HepG2 (cell line): ENCODE data around the gene BCLAF1. TPM values are rescaled to one million over a fixed set of nuclear protein-coding genes. Genes with fewer than 3 reads are reported as not detected.

Source experiments
- ATF4 ChIP-seq, 2 experiments: fragments of 450-650 bp in 1 of 2; sonication (generic) in 1 of 2; formaldehyde crosslinking; IDR thresholded peaks; 2 replicates each; pipeline versions ENCODE4 v1.5.0 to v1.8.0; 2020 to 2022; ENCODE audit warnings: mild to moderate bottlenecking in 1 of 2, missing genetic modification reagents in 1 of 2
- CBX2 ChIP-seq, 2 experiments: fragments of 200-600 bp in 1 of 2; sonication (generic); formaldehyde crosslinking in 1 of 2; IDR thresholded peaks; 2 replicates each; pipeline versions ENCODE4 v1.7.0 to v1.8.1; 2018 to 2022; ENCODE audit warnings: low read depth in 2 of 2, low read length in 1 of 2, mild to moderate bottlenecking in 1 of 2, missing genetic modification reagents in 1 of 2
- FOXO1 ChIP-seq: sonication (generic); formaldehyde crosslinking; IDR thresholded peaks from 2 replicates; pipeline ENCODE4 v1.4.0; 2020; ENCODE audit warnings: missing genetic modification reagents
- KLF11 ChIP-seq: IDR thresholded peaks from 2 replicates; pipeline ENCODE4 v1.6.1; 2016; ENCODE audit warnings: missing compliant biosample characterization
- MEIS2 ChIP-seq: sonication (generic); formaldehyde crosslinking; IDR thresholded peaks from 2 replicates; pipeline ENCODE4 v1.9.0; 2021; ENCODE audit warnings: mild to moderate bottlenecking, missing genetic modification reagents
- PAX8 ChIP-seq: sonication (generic); formaldehyde crosslinking; IDR thresholded peaks from 2 replicates; pipeline ENCODE4 v1.8.0; 2022; ENCODE audit warnings: mild to moderate bottlenecking, missing genetic modification reagents, borderline replicate concordance
- REST ChIP-seq, 2 experiments: IDR thresholded peaks; 2 replicates each; pipeline ENCODE4 v1.6.1; 2011 to 2012; ENCODE audit warnings: low read length in 2 of 2, borderline replicate concordance in 1 of 2, low read depth in 1 of 2, mild to moderate bottlenecking in 1 of 2, moderate library complexity in 1 of 2
- RFXAP ChIP-seq: sonication (generic); formaldehyde crosslinking; IDR thresholded peaks from 2 replicates; pipeline ENCODE4 v1.4.0; 2020; ENCODE audit warnings: missing genetic modification reagents, borderline replicate concordance
- RNF2 ChIP-seq: fragments of 450-650 bp; conservative IDR thresholded peaks from 2 replicates; pipeline ENCODE4 v1.6.1; 2016; ENCODE audit warnings: low read depth
- SIX1 ChIP-seq: sonication (generic); formaldehyde crosslinking; IDR thresholded peaks from 2 replicates; pipeline ENCODE4 v1.4.0; 2020; ENCODE audit warnings: missing genetic modification reagents, borderline replicate concordance
- SMAD3 ChIP-seq: sonication (generic); formaldehyde crosslinking; IDR thresholded peaks from 2 replicates; pipeline ENCODE4 v1.4.0; 2020; ENCODE audit warnings: missing genetic modification reagents
- SMYD3 ChIP-seq: sonication (generic); formaldehyde crosslinking; IDR thresholded peaks from 2 replicates; pipeline ENCODE4 v1.8.1; 2023; ENCODE audit warnings: mild to moderate bottlenecking, missing genetic modification reagents
- TFAP4 ChIP-seq: sonication (generic); IDR thresholded peaks from 2 replicates; pipeline ENCODE4 v1.6.1; 2016; ENCODE audit warnings: low read depth, borderline replicate concordance
- TFDP2 ChIP-seq: sonication (generic); formaldehyde crosslinking; IDR thresholded peaks from 2 replicates; pipeline ENCODE4 v1.4.0; 2020; ENCODE audit warnings: missing genetic modification reagents
- ZBTB25 ChIP-seq: IDR thresholded peaks from 2 replicates; pipeline ENCODE4 v1.6.1; 2018; ENCODE audit warnings: missing genetic modification reagents
- ZNF839 ChIP-seq: sonication (generic); formaldehyde crosslinking; IDR thresholded peaks from 2 replicates; pipeline ENCODE4 v1.4.0; 2020; ENCODE audit warnings: missing genetic modification reagents, mild to moderate bottlenecking, borderline replicate concordance
- ZUFSP ChIP-seq: sonication (generic); formaldehyde crosslinking; IDR thresholded peaks from 2 replicates; pipeline ENCODE4 v1.9.0; 2021; ENCODE audit warnings: missing genetic modification reagents, mild to moderate bottlenecking, borderline replicate concordance
- polyA plus RNA-seq, 8 experiments: library from polyadenylated mRNA; depleted of rRNA in 3 of 8; stranded (reverse) in 7 of 8; unstranded in 1 of 8; fragments of >200 nt; fragmentation: Illumina TruSeq in 4 of 8; extraction: Trizol in 4 of 8; gene quantifications; 2 replicates each; pipeline versions ENCODE4 v1.2.1 to v1.2.3, GENCODE V29; 2011 to 2016; ENCODE audit warnings: low read depth in 4 of 8, missing spikeins in 1 of 8, mixed read lengths in 1 of 8; ENCODE audit not compliant: insufficient read depth in 1 of 8
- total RNA-seq, 5 experiments: library from RNA; depleted of rRNA; stranded (reverse); fragments of >200 nt; fragmentation: Illumina TruSeq; extraction: Trizol; gene quantifications; 2 replicates each; pipeline ENCODE4 v1.2.3, GENCODE V29; 2016; ENCODE audit warnings: low read depth in 1 of 5

The BCLAF1 gene
- total and polyA plus RNA-seq, 2 of the 13 experiments (the other 11 are each of a cell fraction or from before 2014, with no cell fraction given), result 55.3 to 292 TPM

- TF ChIP-seq ZNF839 (no peak), KLF11 (0 out of 2 replicates have a peak, but pooled peaks have one; percentile 19), RNF2 (peak; percentile 19; the same call in 1 of the 2 replicates), ZBTB25 (no peak), PAX8 (CRISPR knock-in tag) (no peak), CBX2 (IDR thresholded peaks at IDR 0.05; ENCODE audit: low read depth, low read length) (no peak), CBX2 (CRISPR knock-in tag; IDR thresholded peaks at IDR 0.05; ENCODE audit: low read depth) (no peak), TFDP2 (CRISPR knock-in tag) (no peak; the same call in 1 of the 2 replicates), SMYD3 (CRISPR knock-in tag) (no peak), ZUFSP (CRISPR knock-in tag) (no peak), RFXAP (CRISPR knock-in tag) (no peak), SIX1 (no peak; the same call in 1 of the 2 replicates), ATF4 (CRISPR knock-in tag; IDR thresholded peaks at IDR 0.05) (peak in 1 of 2 experiments; percentile 51; a peak in 1 of 4 replicates), MEIS2 (CRISPR knock-in tag) (peak; percentile 49; the same call in 1 of the 2 replicates), REST (IDR thresholded peaks at IDR 0.05; ENCODE audit: borderline replicate concordance in 1 of 2, low read depth in 1 of 2, low read length in 2 of 2) (0 out of 4 replicates have a peak, but pooled peaks of 1 of the 2 experiments have one; percentile 7), SMAD3 (CRISPR knock-in tag) (peak; percentile 31; the same call in 1 of the 2 replicates), FOXO1 (CRISPR knock-in tag) (peak; percentile 6), TFAP4 (peak; percentile 7; the same call in 1 of the 2 replicates)
Measured at GRCh38 chr6:136288566-136289326, 900 bp downstream of the BCLAF1 start (continued).
